GM12874 (cell line): ENCODE measurements around the gene STK39.

ENCODE experiments used
- CTCF ChIP-seq: IDR thresholded peaks from 2 replicates; pipeline ENCODE4 v1.5.1; 2011; ENCODE audit warnings: low read depth, mild to moderate bottlenecking, control low read depth, low read length, moderate library complexity; ENCODE audit not compliant: insufficient read depth

STK39 gene

GRCh38 chr2:167908786-167909185, 338.6 kb downstream of the STK39 start:
- TF ChIP-seq CTCF, result no peak

GRCh38 chr2:167905668-167906067, 341.7 kb downstream of the STK39 start:
- TF ChIP-seq CTCF, result no peak
